Measurements from ENCODE around the gene GRIK1. TPM values are rescaled to one million over a fixed set of nuclear protein-coding genes. Genes with fewer than 3 reads are reported as not detected.

Gene GRIK1
- total RNA-seq, 1 donor from 2014 or later = not detected

GRCh38 chr21:29650523-29651022 lies 289.2 kb downstream of the GRIK1 start:
- ATAC-seq = no peak
- DNase-seq = no peak
- intact Hi-C loops (cut with DNase I) = no loop called here
- TF ChIP-seq CTCF (IDR thresholded peaks at IDR 0.05) = no peak
- H3K36me3 ChIP-seq = no peaks in the 10 kb centered on the region
- H3K27ac ChIP-seq = no peak overlapping the region
- H3K9me3 ChIP-seq = no peaks in the 10 kb centered on the region
- H3K27me3 ChIP-seq = no peaks in the 10 kb centered on the region
- no peak overlapping the region for H3K4me3 ChIP-seq
- H3K4me1 ChIP-seq = no peaks in the 10 kb centered on the region

- Histone ChIP-seq H3K4me3 (no peak overlapping the region), H3K9me3 (no peaks in the 10 kb centered on the region), H3K27ac (no peak overlapping the region), H3K27me3 (no peaks in the 10 kb centered on the region), H3K36me3 (no peaks in the 10 kb centered on the region), H3K4me1 (no peaks in the 10 kb centered on the region)
- DNase-seq (no peak), ATAC-seq (no peak)
- TF ChIP-seq CTCF (IDR thresholded peaks at IDR 0.05) = no peak
- intact Hi-C loops (cut with DNase I) = no loop called here
These were observed 290.4 kb downstream of the GRIK1 start for GRCh38 chr21:29649406-29649814.

GRCh38 chr21:29648710-29649240 lies 291.0 kb downstream of the GRIK1 start:
- Histone ChIP-seq H3K27me3 (no peaks in the 10 kb centered on the region), H3K4me3 (no peak overlapping the region), H3K36me3 (no peaks in the 10 kb centered on the region), H3K27ac (no peak overlapping the region), H3K9me3 (no peaks in the 10 kb centered on the region), H3K4me1 (no peaks in the 10 kb centered on the region)
- DNase-seq (no peak), ATAC-seq (no peak)
- TF ChIP-seq CTCF (IDR thresholded peaks at IDR 0.05) = no peak
- intact Hi-C loops (cut with DNase I) = no loop called here

- H3K27me3 ChIP-seq = no peaks in the 10 kb centered on the region
- no peaks in the 10 kb centered on the region for H3K9me3 ChIP-seq
- H3K36me3 ChIP-seq = no peaks in the 10 kb centered on the region
- H3K27ac ChIP-seq = no peak overlapping the region
- no peak for TF ChIP-seq CTCF (IDR thresholded peaks at IDR 0.05)
- DNase-seq (no peak), ATAC-seq (no peak)
- intact Hi-C loops (cut with DNase I) = no loop called here
- H3K4me3 ChIP-seq = no peak overlapping the region
- no peaks in the 10 kb centered on the region for H3K4me1 ChIP-seq
These were observed 292.4 kb downstream of the GRIK1 start for GRCh38 chr21:29647353-29647781.

- H3K4me3 ChIP-seq = no peak overlapping the region
- H3K27me3 ChIP-seq = no peaks in the 10 kb centered on the region
- H3K9me3 ChIP-seq = no peaks in the 10 kb centered on the region
- DNase-seq (no peak), ATAC-seq (no peak)
- no peak overlapping the region for H3K27ac ChIP-seq
- no peaks in the 10 kb centered on the region for H3K36me3 ChIP-seq
- TF ChIP-seq CTCF (IDR thresholded peaks at IDR 0.05) = no peak
- no peaks in the 10 kb centered on the region for H3K4me1 ChIP-seq
- intact Hi-C loops (cut with DNase I) = no loop called here
These were observed 293.9 kb downstream of the GRIK1 start for GRCh38 chr21:29645666-29646553.

Measured in upper lobe of right lung (tissue), 1 donor.